Chondrocyte (in vitro differentiated cells): ENCODE data around the gene HDGF. TPM values are rescaled to one million over a fixed set of nuclear protein-coding genes. Genes with fewer than 3 reads are reported as not detected.

Source experiments
- DNase-seq: peaks from one replicate; pipeline ENCODE4 v3.0.0; 2021; ENCODE audit warnings: mixed read lengths, low spot score
- H3K27ac Mint-ChIP-seq: one replicate; pipeline ENCODE4 v1.8.0; 2021; ENCODE audit warnings: mild to moderate bottlenecking, moderate library complexity, mixed read lengths; ENCODE audit not compliant: unreplicated experiment
- H3K27me3 Mint-ChIP-seq: 2 replicates; pipeline ENCODE4 v1.8.0; 2021; ENCODE audit warnings: low read depth, mixed read lengths
- H3K36me3 Mint-ChIP-seq: 2 replicates; pipeline ENCODE4 v1.8.0; 2021; ENCODE audit warnings: low read depth, mixed read lengths
- H3K4me1 Mint-ChIP-seq: 2 replicates; pipeline ENCODE4 v1.8.0; 2021; ENCODE audit warnings: low read depth, mild to moderate bottlenecking, mixed read lengths
- H3K4me3 Mint-ChIP-seq: one replicate; pipeline ENCODE4 v1.8.0; 2021; ENCODE audit warnings: mild to moderate bottlenecking, moderate library complexity, mixed read lengths; ENCODE audit not compliant: unreplicated experiment
- H3K9me3 Mint-ChIP-seq: 2 replicates; pipeline ENCODE4 v1.8.0; 2021; ENCODE audit warnings: low read depth, mixed read lengths
- total RNA-seq: library from RNA; stranded (reverse); gene quantifications from 3 replicates; pipeline ENCODE4 v1.2.1, GENCODE V29; 2021
- TF ChIP-seq, protein P1 (sequence below): fragments of 200-600 bp; sonication (generic); IDR thresholded peaks from 2 replicates; pipeline ENCODE4 v1.5.0; 2021; ENCODE audit warnings: antibody characterized with exemption, mild to moderate bottlenecking, moderate library complexity

The HDGF gene
- total RNA-seq, 1 donor from 2014 or later, result 136 TPM

DNA sequence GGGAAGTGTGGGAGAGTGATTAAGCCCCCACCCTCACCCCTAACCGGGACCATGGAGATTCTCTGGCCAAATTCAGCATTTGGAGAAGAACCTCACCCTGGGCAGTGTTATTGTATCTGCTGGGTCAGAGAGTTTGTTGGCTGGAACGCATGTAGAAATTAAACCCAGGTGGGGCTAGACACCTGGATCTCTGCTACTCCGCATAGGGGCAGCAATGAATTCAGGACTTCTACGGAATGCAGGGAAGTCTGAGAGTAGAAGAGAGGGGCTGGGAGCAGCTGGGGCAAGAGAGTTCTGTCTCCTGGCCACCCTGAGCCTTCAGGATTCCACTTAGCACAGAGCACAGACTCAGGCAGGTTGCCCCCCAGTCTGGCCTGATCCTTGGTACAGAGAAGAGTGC is 42.4 kb downstream of the HDGF start:
- peaks cover 85% of the 10 kb centered on the region for H3K4me1 Mint-ChIP-seq

DNA sequence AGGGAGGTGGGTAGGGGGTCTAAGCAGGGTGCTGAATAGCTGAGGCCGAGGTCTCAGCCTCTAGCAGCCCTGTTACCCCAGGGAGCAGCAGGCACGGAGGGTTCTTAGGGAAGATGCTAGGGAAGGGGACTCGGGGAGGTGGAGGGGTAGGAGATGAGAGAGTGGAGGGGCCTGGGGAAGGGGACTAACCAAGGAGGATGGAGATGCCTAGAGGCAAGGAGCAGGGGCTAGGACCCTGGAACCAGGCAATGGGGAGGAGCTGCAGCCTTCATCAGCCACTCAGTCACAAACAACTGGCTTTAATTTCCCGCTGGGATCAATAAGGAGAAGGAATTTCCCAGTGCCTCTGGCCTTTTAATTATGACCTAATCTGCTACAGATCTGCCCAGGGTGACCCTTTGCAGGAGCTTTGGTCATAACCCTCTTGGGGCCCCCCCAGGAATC is 43.2 kb downstream of the HDGF start:
- Mint-ChIP-seq H3K36me3 (no peaks in the 10 kb centered on the region), H3K4me1 (peaks cover 93% of the 10 kb centered on the region), H3K27ac (peak overlapping the region; percentile 45), H3K9me3 (no peaks in the 10 kb centered on the region), H3K4me3 (no peak overlapping the region), H3K27me3 (no peaks in the 10 kb centered on the region)
- no peak for DNase-seq
- TF ChIP-seq, protein P1, sequence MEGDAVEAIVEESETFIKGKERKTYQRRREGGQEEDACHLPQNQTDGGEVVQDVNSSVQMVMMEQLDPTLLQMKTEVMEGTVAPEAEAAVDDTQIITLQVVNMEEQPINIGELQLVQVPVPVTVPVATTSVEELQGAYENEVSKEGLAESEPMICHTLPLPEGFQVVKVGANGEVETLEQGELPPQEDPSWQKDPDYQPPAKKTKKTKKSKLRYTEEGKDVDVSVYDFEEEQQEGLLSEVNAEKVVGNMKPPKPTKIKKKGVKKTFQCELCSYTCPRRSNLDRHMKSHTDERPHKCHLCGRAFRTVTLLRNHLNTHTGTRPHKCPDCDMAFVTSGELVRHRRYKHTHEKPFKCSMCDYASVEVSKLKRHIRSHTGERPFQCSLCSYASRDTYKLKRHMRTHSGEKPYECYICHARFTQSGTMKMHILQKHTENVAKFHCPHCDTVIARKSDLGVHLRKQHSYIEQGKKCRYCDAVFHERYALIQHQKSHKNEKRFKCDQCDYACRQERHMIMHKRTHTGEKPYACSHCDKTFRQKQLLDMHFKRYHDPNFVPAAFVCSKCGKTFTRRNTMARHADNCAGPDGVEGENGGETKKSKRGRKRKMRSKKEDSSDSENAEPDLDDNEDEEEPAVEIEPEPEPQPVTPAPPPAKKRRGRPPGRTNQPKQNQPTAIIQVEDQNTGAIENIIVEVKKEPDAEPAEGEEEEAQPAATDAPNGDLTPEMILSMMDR, result no peak

More for the DNA sequence above, 42.4 kb downstream of the HDGF start:
- Mint-ChIP-seq H3K36me3 (no peaks in the 10 kb centered on the region), H3K4me3 (no peak overlapping the region), H3K27me3 (no peaks in the 10 kb centered on the region), H3K27ac (peak overlapping the region; percentile 62), H3K9me3 (no peaks in the 10 kb centered on the region)
- TF ChIP-seq, protein P1, result no peak
- no peak for DNase-seq

DNA sequence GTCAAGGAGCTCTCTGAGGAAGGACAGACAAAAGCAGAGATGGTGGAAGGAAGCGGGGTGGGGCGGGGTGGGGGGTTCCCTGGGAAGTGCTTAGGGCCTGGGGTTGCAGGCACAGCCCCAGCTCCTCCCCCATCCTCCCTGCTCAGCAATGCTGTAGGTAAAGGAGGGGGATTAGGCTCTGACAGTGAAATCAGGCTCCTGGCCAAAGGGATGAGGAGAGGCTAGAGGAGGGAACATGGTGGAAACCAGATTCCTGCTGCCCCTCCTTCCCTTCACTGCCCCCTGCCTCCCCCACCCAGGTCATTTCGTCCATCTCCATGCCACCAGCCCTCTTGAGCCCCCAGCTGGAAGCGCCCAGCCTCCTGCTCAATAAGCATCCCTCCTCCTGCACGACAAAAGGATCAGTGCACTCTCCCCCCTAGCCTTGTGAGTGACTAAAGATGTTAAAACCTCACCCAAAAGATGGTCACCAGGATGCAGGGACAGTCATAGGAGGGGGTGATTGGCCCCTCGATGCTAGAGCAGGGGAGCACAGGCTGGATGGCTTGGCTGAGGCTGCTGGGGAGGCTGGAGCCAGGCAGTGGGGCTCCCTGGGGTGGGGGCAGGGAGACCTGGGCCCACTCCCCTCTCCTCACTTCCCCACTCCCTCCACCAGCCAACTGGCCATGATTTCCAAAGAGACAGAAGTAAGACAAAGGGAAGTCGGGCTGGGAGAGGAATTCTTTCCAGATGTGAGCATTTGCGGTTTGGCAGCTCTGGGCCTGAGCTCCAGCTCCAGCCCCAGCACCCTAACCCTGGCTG is 43.9 kb downstream of the HDGF start:
- H3K4me3 Mint-ChIP-seq, result no peak overlapping the region
- no peak for DNase-seq
- H3K9me3 Mint-ChIP-seq, result no peaks in the 10 kb centered on the region
- H3K27me3 Mint-ChIP-seq, result no peaks in the 10 kb centered on the region
- H3K27ac Mint-ChIP-seq, result peak overlapping the region; percentile 87
- no peaks in the 10 kb centered on the region for H3K36me3 Mint-ChIP-seq
- peaks cover 92% of the 10 kb centered on the region for H3K4me1 Mint-ChIP-seq
- TF ChIP-seq, protein P1, result no peak

DNA sequence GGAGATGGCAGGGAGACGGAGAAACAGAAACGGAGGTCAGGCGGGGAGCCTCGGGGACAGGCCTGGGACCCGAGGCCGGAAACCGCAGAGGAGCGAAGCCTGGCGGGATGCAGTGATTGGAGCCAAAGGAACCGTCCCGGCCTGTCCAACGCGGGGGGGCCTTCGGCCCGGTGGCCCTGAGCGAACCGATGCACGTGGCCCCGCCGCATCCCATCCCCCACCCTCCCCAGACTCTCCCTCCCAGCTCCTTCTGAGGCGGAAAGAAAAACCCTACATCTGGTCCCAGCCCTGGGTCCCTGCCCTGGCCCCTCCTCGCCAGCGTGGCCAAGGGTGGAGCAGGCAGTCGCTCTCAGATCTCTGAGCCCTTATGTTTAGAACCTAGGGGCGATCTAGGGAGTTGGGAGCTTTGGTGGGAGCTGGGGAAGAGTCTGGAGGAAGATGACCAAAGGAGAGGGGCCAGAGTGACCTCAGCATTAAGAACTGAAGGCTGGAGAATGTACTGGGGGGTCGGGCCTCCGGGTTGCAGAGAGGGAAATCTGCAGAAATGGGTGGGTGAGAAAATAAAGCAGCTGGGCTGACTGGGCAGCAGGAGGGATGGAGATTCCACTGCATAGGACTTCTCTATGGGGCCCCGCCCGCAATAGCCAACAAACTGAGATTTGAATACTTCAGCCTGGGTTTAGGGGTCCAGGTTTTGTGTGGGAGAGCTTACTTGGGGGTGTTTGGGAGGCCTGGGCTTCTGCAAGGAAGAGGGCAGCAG is 44.6 kb downstream of the HDGF start:
- Mint-ChIP-seq H3K27ac (peak overlapping the region; percentile 87), H3K4me1 (peaks cover 85% of the 10 kb centered on the region), H3K9me3 (no peaks in the 10 kb centered on the region), H3K4me3 (peak overlapping the region; percentile 81), H3K36me3 (no peaks in the 10 kb centered on the region), H3K27me3 (no peaks in the 10 kb centered on the region)
- no peak for DNase-seq
- TF ChIP-seq, protein P1, result no peak

DNA sequence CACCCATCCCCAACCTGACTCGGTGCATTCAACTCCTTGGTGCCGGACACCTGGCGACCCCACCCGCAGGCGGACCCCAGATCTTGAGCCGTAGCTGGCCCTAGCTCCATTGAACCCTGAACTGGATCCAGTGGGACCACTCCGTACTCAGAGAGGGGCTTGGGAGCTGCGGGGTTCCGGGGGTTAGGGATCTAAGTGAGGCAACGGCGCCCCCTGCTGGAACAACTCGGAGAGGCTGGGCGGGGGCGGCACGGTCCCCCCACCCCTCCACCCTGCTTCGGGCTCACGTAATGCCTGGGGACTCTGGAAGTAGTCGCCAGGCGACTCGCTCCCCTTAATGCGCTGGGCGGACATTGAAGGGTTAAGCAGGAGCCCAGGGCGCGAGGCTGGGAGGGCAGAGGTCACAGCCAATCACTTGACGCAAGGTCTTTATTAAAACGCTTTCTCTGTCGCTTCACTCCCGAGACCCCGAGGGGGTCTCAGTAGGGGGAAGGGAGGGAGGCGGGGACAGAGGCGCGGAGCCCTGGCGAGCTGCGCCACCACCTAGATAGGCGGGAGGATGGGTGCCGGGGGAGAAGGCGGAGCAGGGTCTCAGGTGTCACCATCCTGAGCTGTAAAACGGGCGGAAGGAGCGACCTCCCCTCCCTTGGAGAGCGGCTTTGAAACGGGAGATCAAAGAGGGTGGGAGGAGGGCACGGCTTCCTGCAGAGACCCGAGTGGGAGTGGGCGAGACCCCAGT is 45.4 kb downstream of the HDGF start:
- peak overlapping the region; percentile 85 for H3K27ac Mint-ChIP-seq
- no peaks in the 10 kb centered on the region for H3K27me3 Mint-ChIP-seq
- peaks cover 79% of the 10 kb centered on the region for H3K4me1 Mint-ChIP-seq
- no peaks in the 10 kb centered on the region for H3K9me3 Mint-ChIP-seq
- H3K36me3 Mint-ChIP-seq, result no peaks in the 10 kb centered on the region
- TF ChIP-seq, protein P1, result peak; percentile 99
- H3K4me3 Mint-ChIP-seq, result peak overlapping the region; percentile 81
- no peak for DNase-seq
